Upper lobe of left lung (tissue), 4 donors: ENCODE data around the gene DHRS7B.

Experiments
- EP300 ChIP-seq, 4 donors: sonication (generic); formaldehyde crosslinking; IDR thresholded peaks; one replicate each; pipeline ENCODE4 v1.5.1; 2017; ENCODE audit warnings: antibody characterized with exemption in 4 of 4, control low read depth in 2 of 4
- POLR2A ChIP-seq, 4 donors: fragments of 450-650 bp; IDR thresholded peaks; one replicate each; pipeline ENCODE4 v1.5.1; 2016 to 2017; ENCODE audit warnings: antibody characterized with exemption in 4 of 4, mild to moderate bottlenecking in 2 of 4
- POLR2AphosphoS5 ChIP-seq, 2 donors: sonication (generic); formaldehyde crosslinking; IDR thresholded peaks; one replicate each; pipeline ENCODE4 v1.5.1; 2017; ENCODE audit warnings: antibody characterized with exemption in 2 of 2
- TF ChIP-seq, protein P1 (sequence below), 6 experiments: fragments of 450-650 bp in 4 of 6; fragments of 200-600 bp in 2 of 6; sonication (generic) in 2 of 6; IDR thresholded peaks; one replicate each; pipeline ENCODE4 v1.5.1; 2016 to 2019; ENCODE audit warnings: antibody characterized with exemption in 6 of 6

DNA sequence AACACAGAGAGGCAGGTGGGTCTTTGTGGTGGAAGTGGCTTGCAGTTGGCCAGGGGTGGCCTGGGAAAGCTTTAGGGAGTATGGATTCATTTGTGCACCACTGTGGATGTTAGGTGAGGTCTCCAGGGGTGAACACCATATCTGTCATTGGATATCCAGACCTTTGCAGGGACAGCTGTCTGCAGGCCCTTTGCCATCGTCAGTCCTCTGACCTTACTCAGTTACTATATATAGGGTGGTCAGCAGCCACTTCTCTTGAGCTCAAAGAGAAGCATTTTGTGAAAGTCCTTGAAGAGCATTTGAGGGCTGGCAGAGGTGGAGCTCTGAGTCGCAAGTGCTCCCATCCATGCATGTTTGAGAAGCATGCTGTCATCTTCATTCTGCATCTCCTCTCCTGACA is 46.8 kb downstream of the DHRS7B start:
- TF ChIP-seq POLR2A (IDR thresholded peaks at IDR 0.05) (no peak), POLR2AphosphoS5 (IDR thresholded peaks at IDR 0.05) (no peak), EP300 (IDR thresholded peaks at IDR 0.05) (no peak)
- TF ChIP-seq, protein P1, sequence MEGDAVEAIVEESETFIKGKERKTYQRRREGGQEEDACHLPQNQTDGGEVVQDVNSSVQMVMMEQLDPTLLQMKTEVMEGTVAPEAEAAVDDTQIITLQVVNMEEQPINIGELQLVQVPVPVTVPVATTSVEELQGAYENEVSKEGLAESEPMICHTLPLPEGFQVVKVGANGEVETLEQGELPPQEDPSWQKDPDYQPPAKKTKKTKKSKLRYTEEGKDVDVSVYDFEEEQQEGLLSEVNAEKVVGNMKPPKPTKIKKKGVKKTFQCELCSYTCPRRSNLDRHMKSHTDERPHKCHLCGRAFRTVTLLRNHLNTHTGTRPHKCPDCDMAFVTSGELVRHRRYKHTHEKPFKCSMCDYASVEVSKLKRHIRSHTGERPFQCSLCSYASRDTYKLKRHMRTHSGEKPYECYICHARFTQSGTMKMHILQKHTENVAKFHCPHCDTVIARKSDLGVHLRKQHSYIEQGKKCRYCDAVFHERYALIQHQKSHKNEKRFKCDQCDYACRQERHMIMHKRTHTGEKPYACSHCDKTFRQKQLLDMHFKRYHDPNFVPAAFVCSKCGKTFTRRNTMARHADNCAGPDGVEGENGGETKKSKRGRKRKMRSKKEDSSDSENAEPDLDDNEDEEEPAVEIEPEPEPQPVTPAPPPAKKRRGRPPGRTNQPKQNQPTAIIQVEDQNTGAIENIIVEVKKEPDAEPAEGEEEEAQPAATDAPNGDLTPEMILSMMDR (IDR thresholded peaks at IDR 0.05): no peak
